AG09309 (cell line): ENCODE results near the gene PLAGL1.
"Not testable (repeated sequence)": the region's sequence is repeated elsewhere in the genome, so short reads cannot be mapped to it uniquely, and the experiment has no call there.

ENCODE experiments used
- DNase-seq: peaks from one replicate; pipeline ENCODE4 v3.0.0-alpha.2; 2010; ENCODE audit warnings: low read depth
- H3K4me3 ChIP-seq: 2 replicates; pipeline ENCODE4 v1.5.1; 2011; ENCODE audit warnings: mild to moderate bottlenecking, low read depth, low read length, moderate library complexity; ENCODE audit not compliant: control insufficient read depth
- CTCF ChIP-seq: IDR thresholded peaks from 2 replicates; pipeline ENCODE4 v1.5.1; 2011; ENCODE audit warnings: mild to moderate bottlenecking, low read depth, low read length, inconsistent platforms; ENCODE audit not compliant: insufficient read depth, control insufficient read depth; ENCODE audit errors: missing control alignments

PLAGL1 gene

GRCh38 chr6:144008120-144008811 is at the start of gene PLAGL1:
PLAGL1 (minus strand) TSS chr6:144008259; CDS start chr6:143948136, 60,123 bp downstream.
- TF ChIP-seq CTCF = no peak
- peak within 1 kb of the TSS; percentile 64 for H3K4me3 ChIP-seq
- DNase-seq = no peak

- TF ChIP-seq CTCF = no peak
- DNase-seq = no peak
- no peak overlapping the region for H3K4me3 ChIP-seq
Observed at GRCh38 chr6:144055121-144055931, 47.3 kb upstream of the PLAGL1 start.

GRCh38 chr6:144053601-144054000 is 45.5 kb upstream of the PLAGL1 start:
- DNase-seq = no peak
- no peak overlapping the region for H3K4me3 ChIP-seq
- TF ChIP-seq CTCF = no peak

GRCh38 chr6:144052488-144052887 is 44.4 kb upstream of the PLAGL1 start:
- no peak for DNase-seq
- TF ChIP-seq CTCF = no peak
- no peak overlapping the region for H3K4me3 ChIP-seq

GRCh38 chr6:144049386-144049785 is 41.3 kb upstream of the PLAGL1 start:
- no peak for DNase-seq
- TF ChIP-seq CTCF = no peak
- H3K4me3 ChIP-seq = no peak overlapping the region

GRCh38 chr6:144047688-144048087 is 39.6 kb upstream of the PLAGL1 start:
- no peak for TF ChIP-seq CTCF
- no peak overlapping the region for H3K4me3 ChIP-seq

GRCh38 chr6:144046672-144047071 is 38.6 kb upstream of the PLAGL1 start:
- not testable (repeated sequence) for DNase-seq, H3K4me3 ChIP-seq

More at GRCh38 chr6:144047688-144048087, 39.6 kb upstream of the PLAGL1 start:
- DNase-seq = no peak

GRCh38 chr6:144044989-144045388 is 36.9 kb upstream of the PLAGL1 start:
- DNase-seq, H3K4me3 ChIP-seq: not testable (repeated sequence)
